Right ventricle myocardium superior (tissue), 1 donor: ENCODE measurements around the gene SERPINE1. TPM values are rescaled to one million over a fixed set of nuclear protein-coding genes. Genes with fewer than 3 reads are reported as not detected.

ENCODE experiments used
- ATAC-seq: fragments of 200-7000 bp; cut with Tn5 transposase; one replicate; pipeline ENCODE4 v1.9.1; 2020; ENCODE audit warnings: mild to moderate bottlenecking; ENCODE audit not compliant: poor library complexity
- DNase-seq: peaks from one replicate; pipeline ENCODE4 v3.0.0-alpha.2; 2020
- intact Hi-C: fragments of 100-400 bp; cut with DNase I; formaldehyde crosslinking; loops from one replicate; pipeline ENCODE4 v1.11.2; 2022
- total RNA-seq: library from RNA; stranded (reverse); fragmentation: NEBNext Ultra II Directional; extraction: Animal tissue kit (Norgen Biotek cat#: 25700); gene quantifications from one replicate; pipeline ENCODE4 v1.2.1, GENCODE V29; 2021
- donor health status: DM: no; HTN: yes; CAD: no; lungs with severe emphysema.

The SERPINE1 gene
- total RNA-seq, 1 donor from 2014 or later, result 1.6 TPM

- DNase-seq (no peak), ATAC-seq (peak; percentile 38)
- intact Hi-C loops, result no loop called here
Observed at GRCh38 chr7:101164071-101164840, 37.4 kb downstream of the SERPINE1 start.

- DNase-seq (peak; percentile 96), ATAC-seq (peak; percentile 96)
- intact Hi-C loops, result no loop called here
Observed at GRCh38 chr7:101165075-101165957, 38.4 kb downstream of the SERPINE1 start, which contains the start of gene VGF. VGF (minus strand) TSS chr7:101165569; CDS start chr7:101164843, 726 bp downstream.

DNA sequence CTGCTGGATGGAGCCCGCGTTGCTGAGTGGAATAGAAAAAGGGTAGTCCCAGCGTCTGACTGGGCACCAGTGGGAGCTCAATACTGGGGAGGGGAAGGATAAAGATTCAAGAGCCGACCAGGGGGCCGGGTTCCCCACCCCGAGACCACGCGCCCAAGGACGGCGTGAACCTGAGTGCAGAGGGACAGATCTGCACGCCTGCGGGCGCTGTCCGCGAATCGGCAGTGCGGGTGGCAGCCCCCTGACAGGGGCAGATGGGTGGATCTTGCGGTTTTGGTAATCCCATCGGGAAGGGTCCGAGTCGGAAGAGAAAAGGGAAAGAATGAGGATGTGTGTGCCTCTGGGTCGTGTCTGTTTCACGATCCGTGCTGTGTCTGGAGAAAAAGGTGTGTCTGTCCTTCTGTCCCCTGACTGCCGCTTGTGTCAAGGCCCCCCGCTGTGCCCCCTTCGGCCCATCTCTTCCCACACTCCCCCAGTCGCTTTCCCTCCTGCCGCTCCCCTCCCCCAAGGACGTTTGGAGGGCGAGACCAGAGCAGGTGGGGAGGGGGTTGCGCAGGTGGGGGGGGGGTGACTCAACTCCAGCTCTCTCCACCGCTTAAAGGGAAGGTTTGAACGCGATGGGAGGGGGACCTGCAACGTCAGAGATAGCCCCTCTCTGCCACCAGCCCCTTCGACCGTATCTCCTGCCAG lies 39.2 kb downstream of the SERPINE1 start:
- ATAC-seq, result no peak
- DNase-seq, result no peak
- intact Hi-C loops, result no loop called here

DNA sequence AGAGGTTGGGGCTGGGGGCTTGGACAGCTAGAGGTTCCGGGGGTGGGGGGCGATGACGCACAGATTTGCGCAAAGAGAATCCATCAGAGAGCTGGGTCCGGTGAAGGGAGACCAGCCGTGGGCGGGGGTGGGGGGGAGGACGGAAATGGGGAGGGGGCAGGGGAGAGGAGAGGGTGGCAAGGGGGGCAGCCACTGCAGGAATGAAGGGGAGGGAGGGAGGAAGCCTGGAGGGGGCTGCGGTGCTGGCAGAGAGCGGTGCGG lies 39.7 kb downstream of the SERPINE1 start:
- intact Hi-C loops, result no loop called here
- no peak for ATAC-seq
- no peak for DNase-seq

DNA sequence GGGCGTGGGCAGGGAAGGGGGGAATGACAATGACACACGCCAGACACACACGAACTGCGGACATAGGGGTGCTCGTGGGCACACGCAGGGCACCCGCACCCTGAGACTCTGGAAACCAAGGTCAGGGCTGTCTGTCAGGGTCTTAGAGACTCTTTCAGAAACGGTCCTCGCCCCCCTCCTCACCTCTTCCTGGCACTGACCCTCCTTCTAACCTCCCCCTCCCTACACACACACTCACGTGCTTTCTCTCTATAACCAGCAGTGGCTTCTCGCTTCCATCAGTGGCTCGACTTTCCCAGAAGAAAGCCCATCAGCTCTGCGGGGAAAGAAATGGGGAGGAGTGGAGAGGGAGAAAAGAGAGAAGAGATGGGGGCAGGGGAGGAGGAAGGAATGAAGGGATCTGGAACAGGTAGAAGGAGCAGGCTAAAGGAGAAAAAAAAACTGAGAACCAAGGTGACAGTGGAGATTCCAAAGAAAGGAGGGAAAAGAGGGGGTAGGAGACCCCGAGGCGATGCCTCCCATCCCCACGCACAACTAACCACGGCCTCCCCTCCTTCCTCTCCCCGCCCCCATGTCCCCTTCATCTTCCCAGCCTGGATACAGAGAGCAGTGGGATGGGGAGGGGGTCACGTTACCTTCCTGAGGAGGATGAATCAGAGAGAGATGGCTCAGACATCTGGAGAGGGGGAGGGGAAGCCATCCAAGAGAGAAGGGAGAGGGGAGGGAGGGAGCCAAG lies 40.2 kb downstream of the SERPINE1 start:
- intact Hi-C loops, result no loop called here
- DNase-seq (no peak), ATAC-seq (no peak)

GRCh38 chr7:101167645-101168411 lies 40.9 kb downstream of the SERPINE1 start:
- ATAC-seq, result no peak
- DNase-seq, result no peak
- intact Hi-C loops, result no loop called here

- ATAC-seq (no peak), DNase-seq (no peak)
- intact Hi-C loops, result no loop called here
Observed at GRCh38 chr7:101168412-101169049, 41.6 kb downstream of the SERPINE1 start.

GRCh38 chr7:101169110-101169837 lies 42.4 kb downstream of the SERPINE1 start:
- intact Hi-C loops, result no loop called here
- no peak for DNase-seq

DNA sequence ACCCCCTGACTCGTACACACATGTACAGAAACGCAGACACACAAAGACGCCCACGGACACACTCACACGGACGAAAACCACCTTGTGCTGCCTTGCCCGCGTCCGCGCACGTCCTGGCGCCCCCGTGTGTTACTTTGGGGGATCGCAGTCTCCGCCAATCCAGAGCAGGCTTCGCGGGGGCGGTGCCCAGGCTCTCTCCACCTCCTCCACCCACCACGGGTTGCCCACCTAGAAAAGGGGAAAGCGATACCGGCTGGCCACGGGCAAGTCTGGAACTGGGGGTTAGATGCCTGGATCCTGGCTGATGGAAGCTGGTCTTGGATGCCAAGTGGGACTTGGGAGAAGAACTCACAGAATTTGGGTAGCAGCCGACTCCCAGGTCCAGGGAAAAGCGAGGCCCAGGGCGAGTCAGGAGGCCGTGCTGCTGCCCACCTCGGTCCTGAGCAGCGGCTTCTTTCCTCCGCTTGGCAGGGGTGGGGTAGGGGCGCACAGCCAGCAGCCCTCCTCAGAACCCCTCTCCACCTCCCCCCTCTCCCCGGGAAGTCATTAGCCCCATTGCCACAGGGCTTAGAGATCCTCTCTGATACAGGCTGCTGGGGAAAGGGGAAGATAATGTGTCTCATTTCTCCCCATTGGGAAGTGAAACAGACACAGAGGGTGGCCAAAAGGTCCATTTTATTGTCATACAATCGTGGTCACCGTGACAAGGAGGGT lies 43.1 kb downstream of the SERPINE1 start:
- ATAC-seq (peak; percentile 48), DNase-seq (peak; percentile 83)
- intact Hi-C loops, result no loop called here

More at GRCh38 chr7:101169110-101169837, 42.4 kb downstream of the SERPINE1 start:
- no peak for ATAC-seq

DNA sequence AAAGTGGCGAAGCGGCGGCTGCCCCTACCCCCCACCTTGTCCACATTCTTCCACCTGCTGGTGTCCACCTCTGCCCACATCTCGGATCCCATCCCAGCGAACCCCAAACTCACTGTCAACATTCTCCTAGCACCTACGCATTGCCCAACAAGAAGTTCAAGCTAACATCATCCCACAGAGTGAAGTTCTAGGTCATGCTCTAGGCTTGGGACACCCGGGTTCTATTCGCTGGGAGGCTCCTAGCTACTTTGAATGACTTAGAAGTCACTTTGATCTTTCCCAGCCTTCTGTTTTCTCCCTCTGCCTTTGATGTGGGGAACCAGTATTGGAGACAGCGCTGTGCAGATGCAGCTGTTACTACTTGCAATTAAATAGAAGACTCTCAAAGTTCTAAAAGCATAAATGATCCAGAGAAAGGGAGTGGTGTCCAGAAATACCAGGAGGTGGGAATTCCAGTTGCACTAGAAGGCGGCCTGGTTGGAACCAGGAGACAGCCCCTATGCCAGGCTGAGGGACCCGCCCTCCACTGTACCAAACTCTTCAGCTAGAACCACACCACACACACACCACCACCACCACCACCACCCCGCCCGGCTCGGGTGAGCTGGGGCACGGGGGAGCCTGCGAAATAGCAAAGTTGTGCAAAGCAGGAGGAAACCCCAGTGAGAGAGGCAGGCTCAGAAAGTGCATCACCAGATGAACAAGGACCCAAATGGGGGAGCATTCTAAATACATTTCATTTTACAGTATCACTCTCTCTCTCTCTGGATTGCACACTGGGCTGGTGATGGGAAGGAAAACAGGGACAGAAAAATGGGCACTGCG lies 43.9 kb downstream of the SERPINE1 start:
- intact Hi-C loops, result no loop called here
- DNase-seq, result no peak
- no peak for ATAC-seq

- ATAC-seq, result no peak
- intact Hi-C loops, result no loop called here
- DNase-seq, result no peak
Observed at GRCh38 chr7:101171442-101171837, 44.5 kb downstream of the SERPINE1 start.

DNA sequence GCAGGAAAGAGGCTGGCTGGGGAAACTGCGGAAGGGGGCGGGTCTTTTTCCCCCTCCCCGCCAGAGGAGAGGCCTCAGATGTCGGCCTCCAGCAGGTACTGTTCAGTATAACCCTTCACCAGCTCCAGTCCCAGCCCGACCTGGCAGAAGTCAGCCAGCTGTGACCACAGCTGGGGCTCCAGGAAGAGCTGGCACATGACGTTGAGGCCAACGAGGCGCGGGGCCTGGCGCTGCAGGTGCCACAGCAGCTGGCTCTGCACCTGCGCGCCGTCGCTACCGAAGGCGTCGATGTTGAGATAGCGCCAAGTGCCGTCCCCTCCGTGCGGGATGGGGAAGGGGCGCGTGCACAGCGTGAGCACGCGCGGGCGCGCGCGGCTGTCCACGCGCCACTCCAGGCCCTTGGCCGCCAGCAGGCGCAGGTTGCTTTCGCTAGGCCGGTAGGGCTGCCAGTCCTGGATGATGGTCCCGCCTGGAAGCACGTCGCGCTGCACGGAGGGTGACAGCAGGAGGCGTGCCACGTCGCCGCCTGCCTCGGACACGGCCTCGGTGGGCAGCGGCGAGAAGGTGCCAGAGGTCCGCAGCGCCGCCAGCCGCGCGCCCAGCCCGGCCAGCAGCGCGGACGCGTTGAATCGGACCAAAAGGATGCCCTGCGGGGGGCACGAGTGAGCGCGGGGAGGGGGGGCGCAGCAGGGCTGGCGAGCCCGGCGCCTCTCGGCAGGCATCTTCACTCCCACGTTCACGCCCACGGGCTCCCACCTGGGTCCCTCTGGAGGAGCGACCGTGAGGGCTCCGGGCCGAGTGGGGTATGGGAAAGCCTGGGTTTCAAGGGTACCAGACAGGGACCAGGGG lies 45.3 kb downstream of the SERPINE1 start:
- ATAC-seq, result no peak
- no peak for DNase-seq
- intact Hi-C loops, result no loop called here

DNA sequence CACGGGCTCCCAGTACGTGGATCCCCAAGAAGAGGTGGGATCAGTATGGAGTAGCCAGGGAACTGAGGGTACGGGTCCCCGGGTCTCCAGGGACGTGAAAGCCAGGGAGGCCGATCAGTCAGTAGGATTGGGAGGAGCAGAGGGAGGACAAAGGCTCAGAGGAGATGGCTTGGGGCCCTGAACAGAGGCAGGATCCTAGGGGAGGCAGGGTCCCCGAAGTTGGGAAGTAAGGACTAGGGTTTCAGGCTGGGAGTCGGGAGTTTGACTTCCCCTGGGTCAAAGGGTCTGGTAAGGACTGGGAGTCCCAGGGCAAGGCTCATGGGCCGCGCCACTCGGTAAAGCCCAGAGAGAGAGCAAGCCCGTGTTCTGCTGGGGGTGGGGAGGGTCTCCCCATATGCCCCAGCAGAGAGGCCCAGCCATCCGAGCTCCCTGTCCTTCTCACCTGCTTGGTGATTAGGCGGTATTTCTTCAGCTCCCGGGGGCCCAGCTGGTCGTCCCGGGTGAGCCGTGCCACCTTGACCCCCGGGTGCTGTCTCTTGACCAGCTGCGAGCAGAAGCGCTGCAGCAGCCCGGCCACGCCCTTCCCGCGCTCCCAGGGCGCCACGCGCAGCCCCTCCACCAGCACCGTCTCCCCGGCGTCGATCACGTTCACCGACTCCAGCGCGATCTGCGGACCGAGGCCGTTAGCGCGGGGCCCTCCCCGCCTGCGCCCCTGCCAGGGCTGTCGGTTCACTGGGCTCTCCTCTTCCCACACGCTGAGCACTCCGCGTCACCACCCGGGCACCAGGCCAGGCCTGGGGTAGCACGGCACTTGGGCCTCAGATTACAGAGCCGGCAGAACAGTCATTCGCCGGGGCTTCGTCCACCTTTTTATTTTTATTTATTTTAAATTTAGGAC lies 46.2 kb downstream of the SERPINE1 start:
- peak; percentile 82 for DNase-seq
- peak; percentile 84 for ATAC-seq
- intact Hi-C loops, result no loop called here

GRCh38 chr7:101173752-101174244 lies 46.9 kb downstream of the SERPINE1 start:
- DNase-seq, result no peak
- ATAC-seq, result no peak
- intact Hi-C loops, result no loop called here
